ENCODE data around the gene DIS3L2. TPM values are rescaled to one million over a fixed set of nuclear protein-coding genes. Genes with fewer than 3 reads are reported as not detected.

DIS3L2 gene
- total RNA-seq, 1 experiment from 2014 or later = 39.1 TPM

DNA sequence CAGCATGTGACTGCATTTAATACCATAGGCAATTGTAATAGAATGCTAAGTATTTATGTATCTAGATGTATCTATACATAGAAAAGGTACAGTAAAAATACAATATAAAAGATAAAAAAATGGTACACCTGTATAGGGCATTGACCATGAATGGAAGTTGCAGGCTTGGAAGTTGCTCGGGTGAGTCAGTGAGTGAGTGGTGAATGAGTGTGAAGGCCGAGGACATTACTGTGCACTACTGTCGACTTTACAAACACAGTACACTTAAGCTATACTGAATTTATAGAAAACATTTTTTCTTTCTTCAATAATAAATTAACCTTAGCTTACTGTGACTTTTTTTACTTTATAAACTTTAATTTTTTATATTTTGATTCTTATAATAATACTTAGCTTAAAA, 8.9 kb downstream of the DIS3L2 start:
- peaks cover 40% of the 10 kb centered on the region for H3K79me2 ChIP-seq (ENCODE audit: low read depth)
- no peak overlapping the region for H3K4me3 ChIP-seq
- no peaks in the 10 kb centered on the region for H3K4me1 ChIP-seq (replicated peaks; ENCODE audit: insufficient read depth)
- H3K4me2 ChIP-seq = no peak overlapping the region
- intact Hi-C loops (cut with micrococcal nuclease; ENCODE audit: unreplicated experiment) = no loop called here
- H3K9me2 ChIP-seq (ENCODE audit: insufficient read depth) = no peaks in the 10 kb centered on the region; the same call in 1 of the 2 replicates
- no peak for TF ChIP-seq EZH2 (IDR thresholded peaks at IDR 0.05; ENCODE audit: low read depth)
- TF ChIP-seq, protein P1, sequence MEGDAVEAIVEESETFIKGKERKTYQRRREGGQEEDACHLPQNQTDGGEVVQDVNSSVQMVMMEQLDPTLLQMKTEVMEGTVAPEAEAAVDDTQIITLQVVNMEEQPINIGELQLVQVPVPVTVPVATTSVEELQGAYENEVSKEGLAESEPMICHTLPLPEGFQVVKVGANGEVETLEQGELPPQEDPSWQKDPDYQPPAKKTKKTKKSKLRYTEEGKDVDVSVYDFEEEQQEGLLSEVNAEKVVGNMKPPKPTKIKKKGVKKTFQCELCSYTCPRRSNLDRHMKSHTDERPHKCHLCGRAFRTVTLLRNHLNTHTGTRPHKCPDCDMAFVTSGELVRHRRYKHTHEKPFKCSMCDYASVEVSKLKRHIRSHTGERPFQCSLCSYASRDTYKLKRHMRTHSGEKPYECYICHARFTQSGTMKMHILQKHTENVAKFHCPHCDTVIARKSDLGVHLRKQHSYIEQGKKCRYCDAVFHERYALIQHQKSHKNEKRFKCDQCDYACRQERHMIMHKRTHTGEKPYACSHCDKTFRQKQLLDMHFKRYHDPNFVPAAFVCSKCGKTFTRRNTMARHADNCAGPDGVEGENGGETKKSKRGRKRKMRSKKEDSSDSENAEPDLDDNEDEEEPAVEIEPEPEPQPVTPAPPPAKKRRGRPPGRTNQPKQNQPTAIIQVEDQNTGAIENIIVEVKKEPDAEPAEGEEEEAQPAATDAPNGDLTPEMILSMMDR (conservative IDR thresholded peaks at IDR 0.05) = no peak
- H3K27ac ChIP-seq = no peak overlapping the region
- ChIA-PET CTCF (no interaction called here), POLR2A (ENCODE audit: unreplicated experiment) (no interaction called here)
- H3F3A ChIP-seq (ENCODE audit: insufficient read depth, low read depth) = no peaks in the 10 kb centered on the region
- 0 out of 2 replicates have a peak, but pooled peaks cover 5% of the 10 kb centered on the region for H3K36me3 ChIP-seq (ENCODE audit: low read depth)
- BruUV-seq (replicated peaks) = no TSS peak
- H3K9me3 ChIP-seq (ENCODE audit: insufficient read depth, low read depth) = no peaks in the 10 kb centered on the region
- peaks cover 16% of the 10 kb centered on the region for H4K20me1 ChIP-seq (ENCODE audit: insufficient read depth)
- H2AFZ ChIP-seq = no peak overlapping the region
- no peaks in the 10 kb centered on the region for H3K27me3 ChIP-seq (ENCODE audit: insufficient read depth, low read depth)
- DNase-seq = no peak

DNA sequence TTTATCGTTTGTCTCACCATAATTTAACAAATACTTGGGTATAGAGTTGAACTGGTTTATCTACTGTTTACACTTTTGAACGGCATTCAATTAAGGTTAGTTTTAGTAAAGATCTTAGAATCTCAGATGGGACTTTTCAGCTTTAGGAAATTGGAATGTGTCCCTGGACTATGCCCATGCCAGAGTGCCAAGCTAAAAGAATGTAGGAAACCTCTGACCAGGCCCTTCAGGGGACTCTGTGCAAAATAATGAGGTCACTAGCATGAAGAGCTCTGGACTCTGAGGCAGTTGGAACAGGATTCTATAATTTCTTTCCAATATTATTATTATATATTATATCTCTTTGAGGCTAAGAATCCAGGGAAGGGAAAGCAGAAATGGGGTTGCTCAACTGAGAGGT, 13.5 kb downstream of the DIS3L2 start:
- ChIA-PET POLR2A (ENCODE audit: unreplicated experiment) (no interaction called here), CTCF (no interaction called here)
- peaks cover 20% of the 10 kb centered on the region for H4K20me1 ChIP-seq (ENCODE audit: insufficient read depth)
- no peak overlapping the region for H3K27ac ChIP-seq
- 0 out of 2 replicates have a peak, but pooled peaks cover 5% of the 10 kb centered on the region for H3K36me3 ChIP-seq (ENCODE audit: low read depth)
- TF ChIP-seq, protein P1 (conservative IDR thresholded peaks at IDR 0.05) = no peak
- no peak for TF ChIP-seq EZH2 (IDR thresholded peaks at IDR 0.05; ENCODE audit: low read depth)
- no peaks in the 10 kb centered on the region for H3K27me3 ChIP-seq (ENCODE audit: insufficient read depth, low read depth)
- no peaks in the 10 kb centered on the region for H3K9me3 ChIP-seq (ENCODE audit: insufficient read depth, low read depth)
- no peak overlapping the region for H3K4me2 ChIP-seq
- peaks cover 5% of the 10 kb centered on the region for H3K79me2 ChIP-seq (ENCODE audit: low read depth)
- H3K4me3 ChIP-seq = no peak overlapping the region
- H2AFZ ChIP-seq = no peak overlapping the region
- H3F3A ChIP-seq (ENCODE audit: insufficient read depth, low read depth) = no peaks in the 10 kb centered on the region
- no peak for DNase-seq
- no peaks in the 10 kb centered on the region for H3K4me1 ChIP-seq (replicated peaks; ENCODE audit: insufficient read depth)
- BruUV-seq (replicated peaks) = no TSS peak
- intact Hi-C loops (cut with micrococcal nuclease; ENCODE audit: unreplicated experiment) = no loop called here
- no peaks in the 10 kb centered on the region; the same call in 1 of the 2 replicates for H3K9me2 ChIP-seq (ENCODE audit: insufficient read depth)

DNA sequence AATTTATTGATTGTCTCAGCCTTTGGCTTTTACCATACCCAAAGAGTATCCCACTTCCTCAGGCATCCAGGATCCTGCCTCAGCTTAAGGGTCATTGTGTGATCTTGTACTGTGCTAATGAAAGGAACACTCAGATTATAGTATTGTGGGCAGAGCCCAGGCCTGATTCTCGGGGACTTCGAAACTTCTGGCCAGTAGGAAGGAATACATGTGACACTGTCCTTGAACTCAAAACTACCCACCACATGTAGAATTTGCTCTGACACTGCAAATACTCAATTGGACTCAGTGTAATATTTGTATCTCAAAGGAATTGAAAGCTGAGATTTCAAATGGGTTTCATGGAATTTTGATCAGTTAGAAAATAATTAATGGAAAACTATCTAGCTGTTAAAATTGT, 15.9 kb downstream of the DIS3L2 start:
- TF ChIP-seq EZH2 (IDR thresholded peaks at IDR 0.05; ENCODE audit: low read depth) = no peak
- TF ChIP-seq, protein P1 (conservative IDR thresholded peaks at IDR 0.05) = no peak
- intact Hi-C loops (cut with micrococcal nuclease; ENCODE audit: unreplicated experiment) = no loop called here
- H3K9me2 ChIP-seq (ENCODE audit: insufficient read depth) = no peaks in the 10 kb centered on the region; the same call in 1 of the 2 replicates
- H3K4me3 ChIP-seq = no peak overlapping the region
- ChIA-PET POLR2A (ENCODE audit: unreplicated experiment) (no interaction called here), CTCF (no interaction called here)
- BruUV-seq (replicated peaks) = no TSS peak
- H3F3A ChIP-seq (ENCODE audit: insufficient read depth, low read depth) = no peaks in the 10 kb centered on the region
- H3K36me3 ChIP-seq (ENCODE audit: low read depth) = 0 out of 2 replicates have a peak, but pooled peaks cover 5% of the 10 kb centered on the region
- no peak overlapping the region for H2AFZ ChIP-seq
- no peaks in the 10 kb centered on the region for H3K27me3 ChIP-seq (ENCODE audit: insufficient read depth, low read depth)
- H3K4me1 ChIP-seq (replicated peaks; ENCODE audit: insufficient read depth) = no peaks in the 10 kb centered on the region
- DNase-seq = no peak
- no peak overlapping the region for H3K27ac ChIP-seq
- no peak overlapping the region for H3K4me2 ChIP-seq
- H3K9me3 ChIP-seq (ENCODE audit: insufficient read depth, low read depth) = no peaks in the 10 kb centered on the region
- H4K20me1 ChIP-seq (ENCODE audit: insufficient read depth) = peaks cover 18% of the 10 kb centered on the region
- peaks cover 14% of the 10 kb centered on the region for H3K79me2 ChIP-seq (ENCODE audit: low read depth)
